Diencephalon (tissue), 1 donor: ENCODE results near the gene FGFR2. TPM values are rescaled to one million over a fixed set of nuclear protein-coding genes. Genes with fewer than 3 reads are reported as not detected.

ENCODE experiments used
- total RNA-seq: library from RNA; depleted of rRNA; stranded (reverse); fragments of >200 nt; gene quantifications from one replicate; pipeline ENCODE4 v1.2.3, GENCODE V29; 2014

The FGFR2 gene
- 28.4 TPM for total RNA-seq

GRCh38 chr10:121598263-121599249 lies at the start of gene FGFR2:
Gene FGFR2, minus strand, starts transcription at chr10:121598444. Its CDS starts 4,627 bp downstream, at chr10:121593817.

